Type B pancreatic cell (in vitro differentiated cells): Measurements from ENCODE around the gene PHAX. TPM values are rescaled to one million over a fixed set of nuclear protein-coding genes. Genes with fewer than 3 reads are reported as not detected.
"Not testable (repeated sequence)": the region's sequence is repeated elsewhere in the genome, so short reads cannot be mapped to it uniquely, and the experiment has no call there.

Experiments used
- DNase-seq: peaks from one replicate; pipeline ENCODE4 v3.0.0; 2021; ENCODE audit warnings: mixed read lengths; ENCODE audit not compliant: unreplicated experiment; ENCODE audit errors: extremely low spot score
- H3K27ac Mint-ChIP-seq: 2 replicates; pipeline ENCODE4 v1.8.0; 2021; ENCODE audit warnings: mild to moderate bottlenecking, mixed read lengths
- H3K27me3 Mint-ChIP-seq: 2 replicates; pipeline ENCODE4 v1.8.0; 2021; ENCODE audit warnings: mixed read lengths
- H3K36me3 Mint-ChIP-seq: 2 replicates; pipeline ENCODE4 v1.8.0; 2021; ENCODE audit warnings: mixed read lengths
- H3K4me1 Mint-ChIP-seq: one replicate; pipeline ENCODE4 v1.8.0; 2021; ENCODE audit warnings: mixed read lengths; ENCODE audit not compliant: unreplicated experiment
- H3K4me3 Mint-ChIP-seq: 2 replicates; pipeline ENCODE4 v1.8.0; 2021; ENCODE audit warnings: mild to moderate bottlenecking, mixed read lengths
- H3K9me3 Mint-ChIP-seq: 2 replicates; pipeline ENCODE4 v1.8.0; 2021; ENCODE audit warnings: mixed read lengths
- CTCF ChIP-seq: fragments of 200-600 bp; sonication (generic); conservative IDR thresholded peaks from 2 replicates; pipeline ENCODE4 v1.5.0; 2021; ENCODE audit warnings: antibody characterized with exemption, mild to moderate bottlenecking
- long read RNA-seq: library from polyadenylated mRNA; unstranded; transcript quantifications from one replicate; pipeline ENCODE4 v2.0.0, GENCODE V29; 2020
- total RNA-seq: library from RNA; stranded (reverse); gene quantifications from 2 replicates; pipeline ENCODE4 v1.2.1, GENCODE V29; 2021; ENCODE audit warnings: low replicate concordance

Gene PHAX
- 36.3 and 43.2 TPM in 2 replicates for total RNA-seq
- long read RNA-seq, full-length matches to known transcripts = 63 of 106 reads
- long read RNA-seq, partial matches to known transcripts = 30 of 106 reads
- long read RNA-seq, other reads (novel, unspliced or antisense) = 13 of 106 reads

GRCh38 chr5:126600631-126601511, at the start of gene PHAX:
TSS of gene PHAX (plus strand) at chr5:126600947. CDS start at chr5:126600963, 16 bp downstream.
- peak; percentile 64 for TF ChIP-seq CTCF
- DNase-seq = peak; percentile 88
- peaks cover 8% of the 10 kb centered on the region for H3K36me3 Mint-ChIP-seq
- H3K4me3 Mint-ChIP-seq = peak within 1 kb of the TSS; percentile 90
- no peaks in the 10 kb centered on the region for H3K27me3 Mint-ChIP-seq
- peaks cover 14% of the 10 kb centered on the region for H3K4me1 Mint-ChIP-seq
- peak within 1 kb of the TSS; percentile 94 for H3K27ac Mint-ChIP-seq
- H3K9me3 Mint-ChIP-seq = peaks cover 5% of the 10 kb centered on the region

- H3K9me3 Mint-ChIP-seq = no peaks in the 10 kb centered on the region
- H3K27ac Mint-ChIP-seq = no peak overlapping the region
- no peak for TF ChIP-seq CTCF
- no peak for DNase-seq
- H3K36me3 Mint-ChIP-seq = peaks cover 26% of the 10 kb centered on the region
- H3K27me3 Mint-ChIP-seq = no peaks in the 10 kb centered on the region
- no peaks in the 10 kb centered on the region for H3K4me1 Mint-ChIP-seq
- H3K4me3 Mint-ChIP-seq = no peak overlapping the region
Measured at GRCh38 chr5:126552614-126553013, 48.1 kb upstream of the PHAX start.

- H3K27me3 Mint-ChIP-seq, H3K27ac Mint-ChIP-seq, DNase-seq, H3K4me1 Mint-ChIP-seq, H3K4me3 Mint-ChIP-seq, H3K9me3 Mint-ChIP-seq: not testable (repeated sequence)
- peaks cover 31% of the 10 kb centered on the region for H3K36me3 Mint-ChIP-seq
Measured at GRCh38 chr5:126555101-126555500, 45.6 kb upstream of the PHAX start.

GRCh38 chr5:126561908-126562307, 38.8 kb upstream of the PHAX start:
- peaks cover 22% of the 10 kb centered on the region for H3K36me3 Mint-ChIP-seq
- no peaks in the 10 kb centered on the region for H3K4me1 Mint-ChIP-seq
- H3K9me3 Mint-ChIP-seq = no peaks in the 10 kb centered on the region
- no peak overlapping the region for H3K27ac Mint-ChIP-seq
- no peak for DNase-seq
- H3K27me3 Mint-ChIP-seq = no peaks in the 10 kb centered on the region
- no peak overlapping the region for H3K4me3 Mint-ChIP-seq
- TF ChIP-seq CTCF = no peak

GRCh38 chr5:126562823-126563222, 37.9 kb upstream of the PHAX start:
- H3K9me3 Mint-ChIP-seq = no peaks in the 10 kb centered on the region
- no peaks in the 10 kb centered on the region for H3K27me3 Mint-ChIP-seq
- no peak for TF ChIP-seq CTCF
- H3K27ac Mint-ChIP-seq = no peak overlapping the region
- no peak for DNase-seq
- peaks cover 22% of the 10 kb centered on the region for H3K36me3 Mint-ChIP-seq
- H3K4me3 Mint-ChIP-seq = no peak overlapping the region
- no peaks in the 10 kb centered on the region for H3K4me1 Mint-ChIP-seq

- Mint-ChIP-seq H3K36me3 (peaks cover 25% of the 10 kb centered on the region), H3K4me1 (no peaks in the 10 kb centered on the region), H3K9me3 (no peaks in the 10 kb centered on the region), H3K27ac (no peak overlapping the region), H3K4me3 (no peak overlapping the region), H3K27me3 (no peaks in the 10 kb centered on the region)
- no peak for DNase-seq
- TF ChIP-seq CTCF = no peak
Measured at GRCh38 chr5:126568206-126568755, 32.5 kb upstream of the PHAX start.
